ENCODE measurements around the gene GPR21.

DNA sequence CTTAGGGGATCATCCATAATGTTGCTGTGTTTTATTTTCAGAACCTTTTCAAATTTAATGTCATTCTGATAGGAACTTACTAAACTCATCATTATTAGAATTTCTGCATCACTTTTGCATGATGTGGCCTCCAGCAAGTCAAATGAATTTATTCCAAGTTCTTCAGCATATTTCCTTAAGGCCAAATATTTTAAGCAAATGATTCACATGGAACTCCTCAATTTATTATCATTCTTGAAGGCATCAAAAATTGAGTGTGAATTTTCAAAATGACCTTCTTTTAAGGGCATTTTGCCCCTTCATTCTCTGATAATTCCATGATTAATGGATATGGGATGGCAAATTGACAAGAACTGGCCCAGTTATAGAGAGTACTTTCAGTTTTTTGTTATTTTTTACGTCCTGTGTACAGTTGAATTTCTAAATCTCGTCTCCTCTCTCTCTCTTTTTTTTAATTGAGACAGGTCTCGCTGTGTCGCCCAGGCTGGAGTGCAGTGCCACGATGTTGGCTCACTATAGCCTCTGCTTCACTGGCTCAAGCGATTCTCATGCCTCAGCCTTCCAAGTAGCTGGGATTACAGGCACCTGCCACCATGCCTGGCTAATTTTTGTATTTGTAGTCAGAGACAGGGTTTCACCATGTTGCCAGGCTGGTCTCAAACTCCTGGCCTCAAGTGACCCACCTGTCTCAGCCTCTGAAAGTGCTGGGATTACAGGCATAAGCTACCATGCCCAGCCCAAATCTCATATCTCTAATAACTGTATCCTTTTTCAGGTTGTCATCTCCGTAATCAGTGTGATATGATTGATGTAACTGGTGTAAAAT, 29.1 kb downstream of the GPR21 start:
- TF ChIP-seq, protein P1, sequence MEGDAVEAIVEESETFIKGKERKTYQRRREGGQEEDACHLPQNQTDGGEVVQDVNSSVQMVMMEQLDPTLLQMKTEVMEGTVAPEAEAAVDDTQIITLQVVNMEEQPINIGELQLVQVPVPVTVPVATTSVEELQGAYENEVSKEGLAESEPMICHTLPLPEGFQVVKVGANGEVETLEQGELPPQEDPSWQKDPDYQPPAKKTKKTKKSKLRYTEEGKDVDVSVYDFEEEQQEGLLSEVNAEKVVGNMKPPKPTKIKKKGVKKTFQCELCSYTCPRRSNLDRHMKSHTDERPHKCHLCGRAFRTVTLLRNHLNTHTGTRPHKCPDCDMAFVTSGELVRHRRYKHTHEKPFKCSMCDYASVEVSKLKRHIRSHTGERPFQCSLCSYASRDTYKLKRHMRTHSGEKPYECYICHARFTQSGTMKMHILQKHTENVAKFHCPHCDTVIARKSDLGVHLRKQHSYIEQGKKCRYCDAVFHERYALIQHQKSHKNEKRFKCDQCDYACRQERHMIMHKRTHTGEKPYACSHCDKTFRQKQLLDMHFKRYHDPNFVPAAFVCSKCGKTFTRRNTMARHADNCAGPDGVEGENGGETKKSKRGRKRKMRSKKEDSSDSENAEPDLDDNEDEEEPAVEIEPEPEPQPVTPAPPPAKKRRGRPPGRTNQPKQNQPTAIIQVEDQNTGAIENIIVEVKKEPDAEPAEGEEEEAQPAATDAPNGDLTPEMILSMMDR (IDR thresholded peaks at IDR 0.05; ENCODE audit: extremely low read depth in 1 of 2, insufficient read depth in 1 of 2, low read depth in 1 of 2, low read length in 2 of 2) = no peak
- no peak for TF ChIP-seq POLR2AphosphoS5 (IDR thresholded peaks at IDR 0.05; ENCODE audit: insufficient read depth, low read depth, low read length)
- TF ChIP-seq EZH2 (IDR thresholded peaks at IDR 0.05; ENCODE audit: borderline replicate concordance, low read depth, low read length, severe bottlenecking) = no peak
- no peak for TF ChIP-seq POLR2A (IDR thresholded peaks at IDR 0.05; ENCODE audit: low read depth, low read length)
- TF ChIP-seq MYC (IDR thresholded peaks at IDR 0.05; ENCODE audit: low read depth, low read length) = no peak
- TF ChIP-seq FOS (IDR thresholded peaks at IDR 0.05; ENCODE audit: borderline replicate concordance, insufficient read depth, low read length) = no peak
- TF ChIP-seq, protein P2, sequence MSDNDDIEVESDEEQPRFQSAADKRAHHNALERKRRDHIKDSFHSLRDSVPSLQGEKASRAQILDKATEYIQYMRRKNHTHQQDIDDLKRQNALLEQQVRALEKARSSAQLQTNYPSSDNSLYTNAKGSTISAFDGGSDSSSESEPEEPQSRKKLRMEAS (IDR thresholded peaks at IDR 0.05; ENCODE audit: insufficient read depth, insufficient read length) = no peak

Data from endothelial cell of umbilical vein (primary cell).